PC-9 (cell line): ENCODE data around the gene DGKD. TPM values are rescaled to one million over a fixed set of nuclear protein-coding genes. Genes with fewer than 3 reads are reported as not detected.

Source experiments
- BruUV-seq: library from RNA; stranded (reverse); fragments of 400-500 nt; replicated peaks from 2 replicates; lab custom pipeline; 2021; lab: Mats Ljungman, UMichigan
- CTCF ChIA-PET: fragments of 300-600 bp; sonication (Branson Sonifier 250); formaldehyde crosslinking; loops from one replicate; lab custom pipeline; 2022; ENCODE audit warnings: antibody characterized with exemption; lab: Charles Lee
- POLR2A ChIA-PET: fragments of 300-600 bp; sonication (Branson Sonifier 250); formaldehyde crosslinking; loops from one replicate; lab custom pipeline; 2022; ENCODE audit warnings: antibody characterized with exemption; ENCODE audit not compliant: unreplicated experiment; lab: Charles Lee
- DNase-seq, 2 experiments: peaks; one replicate each; pipeline versions ENCODE4 v3.0.0 to v3.0.0-alpha.2; 2015 to 2022; ENCODE audit warnings: mixed read lengths in 1 of 2
- H2AFZ ChIP-seq: fragments of 200-600 bp; sonication (generic); 2 replicates; pipeline ENCODE4 v1.8.1; 2017; ENCODE audit warnings: antibody characterized with exemption
- H3F3A ChIP-seq: fragments of 200-600 bp; sonication (generic); 2 replicates; pipeline ENCODE4 v1.8.1; 2017; ENCODE audit warnings: antibody characterized with exemption, mild to moderate bottlenecking, low read depth; ENCODE audit not compliant: insufficient read depth
- H3K27ac ChIP-seq: fragments of 200-600 bp; sonication (generic); 2 replicates; pipeline ENCODE4 v1.6.1; 2016; ENCODE audit warnings: mixed run types
- H3K27me3 ChIP-seq: fragments of 200-600 bp; sonication (generic); 2 replicates; pipeline ENCODE4 v1.6.1; 2016; ENCODE audit warnings: low read depth, mixed run types; ENCODE audit not compliant: insufficient read depth
- H3K36me3 ChIP-seq: fragments of 200-600 bp; sonication (generic); 2 replicates; pipeline ENCODE4 v1.6.1; 2016; ENCODE audit warnings: low read depth, mixed run types
- H3K4me1 ChIP-seq: fragments of 200-600 bp; sonication (generic); replicated peaks from 2 replicates; pipeline ENCODE4 v1.6.1; 2016; ENCODE audit warnings: mixed run types; ENCODE audit not compliant: insufficient read depth
- H3K4me2 ChIP-seq: fragments of 200-600 bp; sonication (generic); 2 replicates; pipeline ENCODE4 v1.6.1; 2017; ENCODE audit warnings: mixed run types
- H3K4me3 ChIP-seq: fragments of 200-600 bp; sonication (generic); 2 replicates; pipeline ENCODE4 v1.6.1; 2016; ENCODE audit warnings: mixed run types
- H3K79me2 ChIP-seq: fragments of 200-600 bp; sonication (generic); 2 replicates; pipeline ENCODE4 v1.6.1; 2017; ENCODE audit warnings: low read depth, mixed run types
- H3K9me2 ChIP-seq: fragments of 200-600 bp; sonication (generic); 2 replicates; pipeline ENCODE4 v1.8.1; 2017; ENCODE audit warnings: mild to moderate bottlenecking; ENCODE audit not compliant: insufficient read depth
- H3K9me3 ChIP-seq: fragments of 200-600 bp; sonication (generic); 2 replicates; pipeline ENCODE4 v1.8.1; 2016; ENCODE audit warnings: low read depth; ENCODE audit not compliant: insufficient read depth
- H4K20me1 ChIP-seq: fragments of 200-600 bp; sonication (generic); 2 replicates; pipeline ENCODE4 v1.8.1; 2017; ENCODE audit not compliant: insufficient read depth
- EZH2 ChIP-seq: fragments of 200-600 bp; sonication (generic); IDR thresholded peaks from 2 replicates; pipeline ENCODE4 v1.8.0; 2017; ENCODE audit warnings: antibody characterized with exemption, low read depth
- intact Hi-C: fragments of 100-400 bp; cut with micrococcal nuclease; formaldehyde crosslinking; loops from one replicate; pipeline ENCODE4 v1.10.0; 2022; ENCODE audit not compliant: unreplicated experiment
- total RNA-seq: library from RNA; stranded (reverse); gene quantifications from 2 replicates; pipeline ENCODE4 v1.2.3, GENCODE V29; 2021
- TF ChIP-seq, protein P1 (sequence below): fragments of 200-600 bp; sonication (generic); conservative IDR thresholded peaks from 2 replicates; pipeline ENCODE4 v1.6.1; 2017; ENCODE audit warnings: mixed run types, antibody characterized with exemption, mild to moderate bottlenecking, moderate library complexity

The DGKD gene
- total RNA-seq, 1 experiment from 2014 or later = 59.5 TPM

- H3K27ac ChIP-seq = no peak overlapping the region
- H3K79me2 ChIP-seq = no peaks in the 10 kb centered on the region
- intact Hi-C loops = no loop called here
- H3K9me3 ChIP-seq = no peaks in the 10 kb centered on the region
- H4K20me1 ChIP-seq = no peaks in the 10 kb centered on the region
- H2AFZ ChIP-seq = no peak overlapping the region
- no TSS peak for BruUV-seq
- no peaks in the 10 kb centered on the region for H3K4me1 ChIP-seq
- H3K4me3 ChIP-seq = no peak overlapping the region
- no peaks in the 10 kb centered on the region for H3K36me3 ChIP-seq
- TF ChIP-seq, protein P1, sequence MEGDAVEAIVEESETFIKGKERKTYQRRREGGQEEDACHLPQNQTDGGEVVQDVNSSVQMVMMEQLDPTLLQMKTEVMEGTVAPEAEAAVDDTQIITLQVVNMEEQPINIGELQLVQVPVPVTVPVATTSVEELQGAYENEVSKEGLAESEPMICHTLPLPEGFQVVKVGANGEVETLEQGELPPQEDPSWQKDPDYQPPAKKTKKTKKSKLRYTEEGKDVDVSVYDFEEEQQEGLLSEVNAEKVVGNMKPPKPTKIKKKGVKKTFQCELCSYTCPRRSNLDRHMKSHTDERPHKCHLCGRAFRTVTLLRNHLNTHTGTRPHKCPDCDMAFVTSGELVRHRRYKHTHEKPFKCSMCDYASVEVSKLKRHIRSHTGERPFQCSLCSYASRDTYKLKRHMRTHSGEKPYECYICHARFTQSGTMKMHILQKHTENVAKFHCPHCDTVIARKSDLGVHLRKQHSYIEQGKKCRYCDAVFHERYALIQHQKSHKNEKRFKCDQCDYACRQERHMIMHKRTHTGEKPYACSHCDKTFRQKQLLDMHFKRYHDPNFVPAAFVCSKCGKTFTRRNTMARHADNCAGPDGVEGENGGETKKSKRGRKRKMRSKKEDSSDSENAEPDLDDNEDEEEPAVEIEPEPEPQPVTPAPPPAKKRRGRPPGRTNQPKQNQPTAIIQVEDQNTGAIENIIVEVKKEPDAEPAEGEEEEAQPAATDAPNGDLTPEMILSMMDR = no peak
- TF ChIP-seq EZH2 = no peak
- CTCF ChIA-PET = no interaction called here
- DNase-seq = no peak
- POLR2A ChIA-PET = no interaction called here
- no peaks in the 10 kb centered on the region for H3K9me2 ChIP-seq
- no peaks in the 10 kb centered on the region for H3K27me3 ChIP-seq
- no peak overlapping the region for H3K4me2 ChIP-seq
- H3F3A ChIP-seq = no peaks in the 10 kb centered on the region
These were observed 24.7 kb upstream of the DGKD start for GRCh38 chr2:233329489-233330135.

DNA sequence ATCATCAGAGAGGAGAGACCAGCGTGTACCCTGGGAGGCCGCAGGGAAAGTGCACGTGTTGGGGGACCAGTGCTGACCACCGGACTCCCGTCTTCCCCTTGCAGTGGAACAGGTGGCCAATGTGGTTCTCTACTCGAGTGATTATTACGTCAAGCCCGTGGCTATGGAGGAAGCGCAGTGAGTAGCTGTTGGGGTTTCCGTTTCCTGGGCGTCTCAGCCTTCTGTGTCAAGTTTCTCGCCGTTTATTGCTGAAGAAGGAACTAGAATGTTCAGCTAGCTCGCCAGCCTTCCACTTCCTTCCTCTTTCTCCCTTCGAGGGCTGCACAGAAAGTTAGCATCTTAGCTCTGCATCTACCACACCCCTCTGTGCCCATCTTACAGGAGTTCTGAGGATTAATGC lies 22.8 kb upstream of the DGKD start:
- no peaks in the 10 kb centered on the region for H4K20me1 ChIP-seq
- H3K4me3 ChIP-seq = no peak overlapping the region
- H2AFZ ChIP-seq = no peak overlapping the region
- no peak for DNase-seq
- ChIA-PET CTCF (no interaction called here), POLR2A (no interaction called here)
- H3K9me3 ChIP-seq = no peaks in the 10 kb centered on the region
- intact Hi-C loops = no loop called here
- no peaks in the 10 kb centered on the region for H3K4me1 ChIP-seq
- H3K9me2 ChIP-seq = no peaks in the 10 kb centered on the region
- BruUV-seq = no TSS peak
- H3K27ac ChIP-seq = no peak overlapping the region
- H3K79me2 ChIP-seq = no peaks in the 10 kb centered on the region
- no peaks in the 10 kb centered on the region for H3K36me3 ChIP-seq
- TF ChIP-seq, protein P1 = no peak
- no peak for TF ChIP-seq EZH2
- H3F3A ChIP-seq = no peaks in the 10 kb centered on the region
- no peaks in the 10 kb centered on the region for H3K27me3 ChIP-seq
- no peak overlapping the region for H3K4me2 ChIP-seq

DNA sequence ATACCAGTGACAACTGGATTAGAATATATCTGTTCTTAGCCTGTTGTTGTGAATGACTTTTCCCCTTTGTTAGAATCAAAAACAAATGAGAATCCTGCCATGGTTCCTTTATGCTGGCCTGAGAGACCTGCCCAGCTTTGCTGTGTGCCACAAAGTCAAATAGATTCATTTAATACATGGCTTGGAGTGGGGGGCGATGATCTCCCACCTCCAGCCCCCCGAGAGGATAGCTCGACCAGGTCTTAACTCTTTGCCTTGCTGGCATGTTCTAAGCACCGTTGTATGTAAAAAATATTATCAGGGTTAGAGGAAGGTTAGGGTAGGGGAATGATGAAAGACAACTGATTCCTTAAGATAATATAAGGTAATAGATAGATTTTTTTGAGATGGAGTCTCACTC lies 22.2 kb upstream of the DGKD start:
- no peak for TF ChIP-seq EZH2
- TF ChIP-seq, protein P1 = no peak
- no peak for DNase-seq
- Histone ChIP-seq H3K4me1 (no peaks in the 10 kb centered on the region), H3K36me3 (no peaks in the 10 kb centered on the region), H3K9me3 (no peaks in the 10 kb centered on the region), H3K27me3 (no peaks in the 10 kb centered on the region), H3K4me3 (no peak overlapping the region), H3K79me2 (no peaks in the 10 kb centered on the region), H2AFZ (no peak overlapping the region), H3K9me2 (no peaks in the 10 kb centered on the region), H4K20me1 (no peaks in the 10 kb centered on the region), H3K4me2 (no peak overlapping the region), H3K27ac (no peak overlapping the region), H3F3A (no peaks in the 10 kb centered on the region)
- BruUV-seq = no TSS peak
- intact Hi-C loops = no loop called here
- ChIA-PET POLR2A (no interaction called here), CTCF (no interaction called here)
